ENCODE data around the gene CAMK2A.

- TF ChIP-seq CTCF (IDR thresholded peaks at IDR 0.05) (no peak), ZFX (IDR thresholded peaks at IDR 0.05; ENCODE audit: borderline replicate concordance) (no peak)
Observed at GRCh38 chr5:150246429-150246828, 43.1 kb downstream of the CAMK2A start.
